ENCODE data around the gene CCDC121. TPM values are rescaled to one million over a fixed set of nuclear protein-coding genes. Genes with fewer than 3 reads are reported as not detected.

The CCDC121 gene
- total and polyA plus RNA-seq, 12 donors: 0.51 to 46.9 (median 3.6) TPM

DNA sequence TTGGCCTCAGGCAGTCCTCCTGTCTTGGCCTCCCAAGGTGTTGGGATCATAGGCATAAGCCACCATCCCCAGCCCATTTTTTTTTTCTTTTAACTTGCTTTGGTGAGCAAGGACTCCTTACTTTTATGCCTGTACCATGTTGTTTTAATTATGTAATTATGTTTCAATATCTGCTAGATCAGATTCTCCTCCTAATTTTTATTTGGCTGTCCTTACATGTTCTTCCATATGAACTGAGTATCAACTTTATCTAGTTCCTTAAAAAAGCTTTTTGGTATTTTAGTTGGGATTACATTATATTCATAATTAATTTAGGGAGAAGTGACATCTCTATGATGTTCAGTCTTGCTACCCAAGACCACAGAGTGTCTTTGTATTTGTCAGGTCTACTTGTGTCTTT is 16.4 kb upstream of the CCDC121 start:
- Histone ChIP-seq H3K36me3 (replicated peaks in 1 of 2) (peaks cover 0 to 72% of the 10 kb centered on the region in 2 donors), H3K27ac (no peak overlapping the region), H3K4me1 (replicated peaks in 1 of 2) (no peaks in the 10 kb centered on the region), H3K9me3 (replicated peaks in 1 of 3) (no peaks in the 10 kb centered on the region), H3K27me3 (no peaks in the 10 kb centered on the region), H3K4me3 (no peak overlapping the region)
- no peak for DNase-seq
- intact Hi-C loops (cut with DNase I): no loop called here
- no peak for TF ChIP-seq POLR2A (IDR thresholded peaks at IDR 0.05)
- TF ChIP-seq, protein P1, sequence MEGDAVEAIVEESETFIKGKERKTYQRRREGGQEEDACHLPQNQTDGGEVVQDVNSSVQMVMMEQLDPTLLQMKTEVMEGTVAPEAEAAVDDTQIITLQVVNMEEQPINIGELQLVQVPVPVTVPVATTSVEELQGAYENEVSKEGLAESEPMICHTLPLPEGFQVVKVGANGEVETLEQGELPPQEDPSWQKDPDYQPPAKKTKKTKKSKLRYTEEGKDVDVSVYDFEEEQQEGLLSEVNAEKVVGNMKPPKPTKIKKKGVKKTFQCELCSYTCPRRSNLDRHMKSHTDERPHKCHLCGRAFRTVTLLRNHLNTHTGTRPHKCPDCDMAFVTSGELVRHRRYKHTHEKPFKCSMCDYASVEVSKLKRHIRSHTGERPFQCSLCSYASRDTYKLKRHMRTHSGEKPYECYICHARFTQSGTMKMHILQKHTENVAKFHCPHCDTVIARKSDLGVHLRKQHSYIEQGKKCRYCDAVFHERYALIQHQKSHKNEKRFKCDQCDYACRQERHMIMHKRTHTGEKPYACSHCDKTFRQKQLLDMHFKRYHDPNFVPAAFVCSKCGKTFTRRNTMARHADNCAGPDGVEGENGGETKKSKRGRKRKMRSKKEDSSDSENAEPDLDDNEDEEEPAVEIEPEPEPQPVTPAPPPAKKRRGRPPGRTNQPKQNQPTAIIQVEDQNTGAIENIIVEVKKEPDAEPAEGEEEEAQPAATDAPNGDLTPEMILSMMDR (IDR thresholded peaks at IDR 0.05): no peak

DNA sequence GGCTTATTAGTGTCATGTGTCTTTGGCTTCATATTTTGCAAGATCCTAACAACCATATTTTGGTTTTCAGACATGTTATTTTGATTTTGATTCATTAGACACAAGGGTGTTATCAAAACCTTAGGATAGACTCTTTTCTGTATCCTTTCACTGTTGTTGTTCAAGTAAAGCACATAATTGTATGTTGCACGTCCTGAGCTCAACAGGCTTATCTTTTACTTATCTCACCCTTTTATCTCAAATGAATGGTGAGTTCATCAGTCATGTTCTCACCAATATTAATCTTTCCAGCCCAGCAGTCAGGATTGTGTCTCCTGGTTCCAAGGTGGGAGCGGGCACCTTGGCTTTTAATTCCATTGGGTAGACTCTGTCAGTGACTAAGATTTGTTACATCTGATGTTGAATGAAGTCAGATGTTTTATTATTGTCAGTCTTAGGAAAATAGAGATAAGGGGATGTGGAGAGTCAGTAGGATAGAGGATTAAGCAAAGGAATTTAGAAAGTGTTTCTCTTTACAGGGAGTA is 12.0 kb upstream of the CCDC121 start:
- WGBS, 4 donors: 59 to 72% (median 68%) methylated on average over 2 of the region's 2 CpGs

DNA sequence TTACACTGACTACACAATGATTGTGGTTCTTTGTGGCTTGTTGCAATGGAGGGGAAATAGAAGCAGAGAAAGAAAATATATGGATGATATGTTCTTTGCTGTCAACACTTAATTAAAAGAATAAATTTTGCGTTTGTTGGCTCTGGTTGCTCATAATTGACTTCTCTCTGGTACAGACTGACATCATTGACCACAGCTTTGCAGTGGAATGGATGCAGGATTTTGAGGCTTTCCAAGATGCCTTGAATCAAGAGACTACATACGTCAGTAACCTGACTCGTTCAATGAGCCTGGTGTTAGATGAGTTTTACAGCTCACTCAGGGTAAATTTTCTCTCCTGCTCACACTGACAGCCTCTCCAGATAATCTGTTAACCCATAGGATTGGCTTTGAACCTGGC is 9.9 kb upstream of the CCDC121 start:
- H3K4me3 ChIP-seq: no peak overlapping the region
- no peaks in the 10 kb centered on the region for H3K9me3 ChIP-seq (replicated peaks in 1 of 3)
- intact Hi-C loops (cut with DNase I): loop anchor here in 1 of 2 donors (10.0 kb wide), 1 partner anchor 154 kb away; the partner anchor contains the start of gene IFT172
- 57 to 85% (median 60%) methylated on average over 3 of the region's 3 CpGs for WGBS, 4 donors
- H3K27ac ChIP-seq: no peak overlapping the region
- no peak for DNase-seq
- H3K36me3 ChIP-seq (replicated peaks in 1 of 2): peaks cover 0 to 84% of the 10 kb centered on the region in 2 donors
- H3K27me3 ChIP-seq: no peaks in the 10 kb centered on the region
- H3K4me1 ChIP-seq (replicated peaks in 1 of 2): no peaks in the 10 kb centered on the region
- TF ChIP-seq, protein P1 (IDR thresholded peaks at IDR 0.05): no peak
- no peak for TF ChIP-seq POLR2A (IDR thresholded peaks at IDR 0.05)

More for the DNA sequence above, 12.0 kb upstream of the CCDC121 start:
- DNase-seq: no peak
- no peak overlapping the region for H3K4me3 ChIP-seq
- H3K27me3 ChIP-seq: no peaks in the 10 kb centered on the region
- H3K9me3 ChIP-seq (replicated peaks in 1 of 3): no peaks in the 10 kb centered on the region
- intact Hi-C loops (cut with DNase I): no loop called here
- H3K27ac ChIP-seq: no peak overlapping the region
- no peaks in the 10 kb centered on the region for H3K4me1 ChIP-seq (replicated peaks in 1 of 2)
- H3K36me3 ChIP-seq (replicated peaks in 1 of 2): peaks cover 0 to 75% of the 10 kb centered on the region in 2 donors
- TF ChIP-seq POLR2A (IDR thresholded peaks at IDR 0.05): no peak

DNA sequence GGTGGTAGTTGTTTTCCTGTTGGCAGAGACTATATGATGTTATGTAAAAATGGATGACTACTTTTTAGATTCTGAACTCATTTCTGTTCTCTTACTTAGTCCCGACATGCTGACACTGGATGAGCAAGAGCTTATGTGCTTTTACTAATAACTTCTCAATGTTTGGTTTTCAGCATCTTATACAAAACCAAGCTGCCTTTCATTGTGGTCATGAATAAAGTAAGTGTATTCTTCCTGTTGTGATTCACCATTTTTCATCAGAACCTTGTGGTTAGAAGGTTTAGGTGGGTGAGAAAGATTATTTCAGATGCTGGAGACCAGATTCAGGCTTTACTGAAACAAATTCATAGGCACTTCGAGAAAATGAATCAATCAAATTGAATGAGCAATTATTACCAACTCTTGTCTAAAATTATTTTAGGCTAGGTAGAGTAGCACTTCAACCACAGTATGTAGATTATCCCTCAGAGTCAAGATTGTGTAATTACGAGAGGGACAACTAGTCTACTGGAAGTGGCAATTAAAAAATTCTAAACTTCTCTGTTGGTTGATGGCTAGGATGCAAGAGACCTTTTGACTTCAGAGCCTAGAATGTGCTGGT is 9.3 kb upstream of the CCDC121 start:
- no peaks in the 10 kb centered on the region for H3K4me1 ChIP-seq (replicated peaks in 1 of 2)
- intact Hi-C loops (cut with DNase I): loop anchor here in 1 of 2 donors (10.0 kb wide), 1 partner anchor 153 kb away; the partner anchor contains the start of gene IFT172
- no peaks in the 10 kb centered on the region for H3K27me3 ChIP-seq
- DNase-seq: no peak
- no peaks in the 10 kb centered on the region for H3K9me3 ChIP-seq (replicated peaks in 1 of 3)
- 90 to 96% (median 94%) methylated on average over 3 of the region's 3 CpGs for WGBS, 4 donors
- no peak overlapping the region for H3K27ac ChIP-seq
- TF ChIP-seq, protein P1 (IDR thresholded peaks at IDR 0.05): no peak
- no peak for TF ChIP-seq POLR2A (IDR thresholded peaks at IDR 0.05)
- peaks cover 0 to 90% of the 10 kb centered on the region in 2 donors for H3K36me3 ChIP-seq (replicated peaks in 1 of 2)
- H3K4me3 ChIP-seq: no peak overlapping the region

DNA sequence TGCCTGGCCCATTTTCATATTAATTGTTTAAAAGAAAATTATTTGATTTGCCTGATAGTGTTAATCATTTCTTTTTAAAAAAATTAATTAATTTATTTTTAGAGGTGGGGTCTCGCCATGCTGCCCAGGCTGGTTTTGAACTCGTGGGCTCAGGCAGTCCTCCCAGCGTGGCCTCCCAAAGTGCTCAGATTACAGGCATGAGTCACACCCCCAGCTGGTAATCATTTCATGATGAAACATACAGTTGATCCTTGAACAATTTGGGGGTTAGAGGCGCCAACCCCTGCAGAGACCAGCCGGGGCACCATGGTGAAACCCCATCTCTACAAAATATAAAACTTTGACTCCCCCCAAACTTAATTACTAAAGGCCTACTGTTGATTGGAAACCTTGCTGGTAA is 8.0 kb upstream of the CCDC121 start:
- intact Hi-C loops (cut with DNase I): loop anchor here in 1 of 2 donors (10.0 kb wide), 1 partner anchor 152 kb away; the partner anchor contains the start of gene IFT172
- DNase-seq: no peak
- H3K27me3 ChIP-seq: no peaks in the 10 kb centered on the region
- 85 to 95% (median 92%) methylated on average over 5 of the region's 5 CpGs for WGBS, 4 donors
- no peaks in the 10 kb centered on the region for H3K9me3 ChIP-seq (replicated peaks in 1 of 3)
- no peak overlapping the region for H3K27ac ChIP-seq
- no peak for TF ChIP-seq POLR2A (IDR thresholded peaks at IDR 0.05)
- TF ChIP-seq, protein P1 (IDR thresholded peaks at IDR 0.05): no peak
- peaks cover 0 to 95% of the 10 kb centered on the region in 2 donors for H3K36me3 ChIP-seq (replicated peaks in 1 of 2)
- no peak overlapping the region for H3K4me3 ChIP-seq
- no peaks in the 10 kb centered on the region for H3K4me1 ChIP-seq (replicated peaks in 1 of 2)
